HepG2 (cell line): ENCODE data around the gene TMEM14B. TPM values are rescaled to one million over a fixed set of nuclear protein-coding genes. Genes with fewer than 3 reads are reported as not detected.

Experiments
- ATAC-seq: fragments of 200-7000 bp; cut with Tn5 transposase; 3 replicates; pipeline ENCODE4 v1.9.1; 2020; ENCODE audit warnings: mild to moderate bottlenecking, moderate library complexity
- BruUV-seq: library from RNA; stranded (reverse); fragments of 400-500 nt; replicated peaks from 2 replicates; lab custom pipeline; 2021; lab: Mats Ljungman, UMichigan
- CTCF ChIA-PET: fragments of 300-600 bp; formaldehyde crosslinking; extraction: SDS; loops from one replicate; lab custom pipeline; 2021; ENCODE audit warnings: low total read pairs, inconsistent platforms, low intra/inter-chr PET ratio; lab: Yijun Ruan, JAX
- POLR2A ChIA-PET: fragments of 350-600 bp; sonication (Branson Sonifier 250); formaldehyde crosslinking; loops from one replicate; lab custom pipeline; 2020; ENCODE audit warnings: antibody characterized with exemption, inconsistent platforms; lab: Yijun Ruan, JAX
- DNase-seq: peaks from one replicate; pipeline ENCODE4 v3.0.0-alpha.2; 2015; ENCODE audit warnings: low spot score
- FAIRE-seq: peaks from 3 replicates; lab custom pipeline; 2011; peaks lifted over from hg19 to GRCh38; lab: Jason Lieb, UNC
- H2AFZ ChIP-seq: one replicate; pipeline ENCODE4 v1.6.1; 2011; ENCODE audit warnings: low read length, inconsistent platforms
- H3K27ac ChIP-seq: fragments of 300-600 bp; 3 replicates; pipeline ENCODE4 v1.8.0; 2011; ENCODE audit warnings: mixed run types, mild to moderate bottlenecking, mixed read lengths, low read length, inconsistent platforms; ENCODE audit not compliant: insufficient read depth; ENCODE audit errors: extremely low read length
- H3K27me3 ChIP-seq, 2 experiments: fragments of 200-600 bp in 1 of 2; 2 replicates in 1 of 2; 3 replicates in 1 of 2; pipeline versions ENCODE4 v1.6.0 to v1.8.0; 2011; ENCODE audit warnings: low read length in 2 of 2, mild to moderate bottlenecking in 2 of 2, moderate library complexity in 2 of 2, inconsistent platforms in 1 of 2; ENCODE audit not compliant: insufficient read depth in 2 of 2, control insufficient read depth in 1 of 2
- H3K36me3 ChIP-seq, 2 experiments: fragments of 200-600 bp in 1 of 2; replicated peaks in 1 of 2; 2 replicates in 1 of 2; 3 replicates in 1 of 2; pipeline versions ENCODE4 v1.5.1 to v1.8.0; 2011; ENCODE audit warnings: low read length in 2 of 2, inconsistent platforms in 1 of 2; ENCODE audit not compliant: insufficient read depth in 2 of 2, control insufficient read depth in 1 of 2
- H3K4me1 ChIP-seq: 2 replicates; pipeline ENCODE4 v1.5.1; 2012; ENCODE audit warnings: low read length, inconsistent platforms; ENCODE audit not compliant: insufficient read depth
- H3K4me2 ChIP-seq: 2 replicates; pipeline ENCODE4 v1.6.0; 2011; ENCODE audit warnings: low read depth, low read length, inconsistent platforms
- H3K4me3 ChIP-seq, 3 experiments: fragments of 200-600 bp in 1 of 3; sonication (generic), shearing (Covaris generic) in 1 of 3; replicated peaks in 1 of 3; 2 replicates each; pipeline ENCODE4 v1.5.1; 2011 to 2016; ENCODE audit warnings: low read length in 3 of 3, inconsistent platforms in 2 of 3, low read depth in 2 of 3, mild to moderate bottlenecking in 2 of 3, control low read depth in 1 of 3, mixed read lengths in 1 of 3; ENCODE audit not compliant: insufficient read depth in 1 of 3
- H3K79me2 ChIP-seq: one replicate; pipeline ENCODE4 v1.6.1; 2011; ENCODE audit warnings: low read length, inconsistent platforms; ENCODE audit not compliant: insufficient read depth
- H3K9ac ChIP-seq: 2 replicates; pipeline ENCODE4 v1.6.0; 2011; ENCODE audit warnings: mild to moderate bottlenecking, low read depth, low read length, inconsistent platforms; ENCODE audit not compliant: insufficient read depth
- H3K9me3 ChIP-seq: 2 replicates; pipeline ENCODE4 v1.5.1; 2012; ENCODE audit warnings: mild to moderate bottlenecking, low read length
- H4K20me1 ChIP-seq: 2 replicates; pipeline ENCODE4 v1.6.0; 2011; ENCODE audit warnings: inconsistent platforms, mild to moderate bottlenecking, low read length, moderate library complexity; ENCODE audit not compliant: insufficient read depth
- CBFB ChIP-seq: sonication (generic); formaldehyde crosslinking; IDR thresholded peaks from 2 replicates; pipeline ENCODE4 v1.4.0; 2020; ENCODE audit warnings: missing genetic modification reagents
- CREBL2 ChIP-seq: sonication (generic); formaldehyde crosslinking; IDR thresholded peaks from 2 replicates; pipeline ENCODE4 v1.8.1; 2023; ENCODE audit warnings: missing genetic modification reagents, mild to moderate bottlenecking, borderline replicate concordance
- GPBP1L1 ChIP-seq: sonication (generic); formaldehyde crosslinking; IDR thresholded peaks from 2 replicates; pipeline ENCODE4 v1.5.0; 2020; ENCODE audit warnings: mild to moderate bottlenecking, missing genetic modification reagents
- TIGD3 ChIP-seq: sonication (generic); formaldehyde crosslinking; IDR thresholded peaks from 2 replicates; pipeline ENCODE4 v1.5.1; 2020; ENCODE audit warnings: mild to moderate bottlenecking, missing genetic modification reagents, borderline replicate concordance
- ZFP36 ChIP-seq: fragments of 150-350 bp; IDR thresholded peaks from 2 replicates; pipeline ENCODE4 v1.6.1; 2018; ENCODE audit warnings: borderline replicate concordance, low read length, low read depth; ENCODE audit not compliant: partially characterized antibody
- ZIK1 ChIP-seq: sonication (generic); formaldehyde crosslinking; IDR thresholded peaks from 2 replicates; pipeline ENCODE4 v1.5.0; 2020; ENCODE audit warnings: mild to moderate bottlenecking, low read depth, missing genetic modification reagents, borderline replicate concordance
- ZNF263 ChIP-seq: sonication (generic); formaldehyde crosslinking; IDR thresholded peaks from 2 replicates; pipeline ENCODE4 v1.4.0; 2020; ENCODE audit warnings: missing genetic modification reagents
- ZNF530 ChIP-seq: sonication (generic); formaldehyde crosslinking; IDR thresholded peaks from 2 replicates; pipeline ENCODE4 v1.5.0; 2020; ENCODE audit warnings: low read depth, mild to moderate bottlenecking, missing genetic modification reagents
- ZNF674 ChIP-seq: sonication (generic); formaldehyde crosslinking; IDR thresholded peaks from 2 replicates; pipeline ENCODE4 v1.5.0; 2020; ENCODE audit warnings: low read depth, mild to moderate bottlenecking, missing genetic modification reagents
- ZNF720 ChIP-seq: sonication (generic); formaldehyde crosslinking; IDR thresholded peaks from 2 replicates; pipeline ENCODE4 v1.4.0; 2020; ENCODE audit warnings: missing genetic modification reagents
- WGBS: methylation state at CpG from one replicate; pipeline ENCODE4 v1.1.6; 2017; ENCODE audit warnings: low lambda C conversion rate; 5-methylcytosine and 5-hydroxymethylcytosine counted together
- in situ Hi-C: cut with HindIII; loops from 2 replicates; pipeline ENCODE4 v1.10.0; 2017; ENCODE audit warnings: low pct_unique_long_range_greater_than_20kb; ENCODE audit not compliant: extremely low pct_ligation_motif_present
- intact Hi-C: fragments of 100-400 bp; cut with micrococcal nuclease; formaldehyde crosslinking; loops from one replicate; pipeline ENCODE4 v1.10.0; 2022; ENCODE audit not compliant: unreplicated experiment
- polyA plus RNA-seq, 8 experiments: library from polyadenylated mRNA; depleted of rRNA in 3 of 8; stranded (reverse) in 7 of 8; unstranded in 1 of 8; fragments of >200 nt; fragmentation: Illumina TruSeq in 4 of 8; extraction: Trizol in 4 of 8; gene quantifications; 2 replicates each; pipeline versions ENCODE4 v1.2.1 to v1.2.3, GENCODE V29; 2011 to 2016; ENCODE audit warnings: low read depth in 4 of 8, missing spikeins in 1 of 8, mixed read lengths in 1 of 8; ENCODE audit not compliant: insufficient read depth in 1 of 8
- total RNA-seq, 5 experiments: library from RNA; depleted of rRNA; stranded (reverse); fragments of >200 nt; fragmentation: Illumina TruSeq; extraction: Trizol; gene quantifications; 2 replicates each; pipeline ENCODE4 v1.2.3, GENCODE V29; 2016; ENCODE audit warnings: low read depth in 1 of 5

TMEM14B gene
- total and polyA plus RNA-seq, 2 of the 13 experiments (the other 11 are each of a cell fraction or from before 2014, with no cell fraction given) = 133 to 200 TPM

GRCh38 chr6:10736731-10737130, 10.9 kb upstream of the TMEM14B start:
- no peak for ATAC-seq
- 97% methylated on average over 2 of the region's 2 CpGs for WGBS
- Histone ChIP-seq H3K4me2 (no peak overlapping the region), H3K4me3 (no peak overlapping the region), H3K79me2 (no peaks in the 10 kb centered on the region), H3K9ac (no peak overlapping the region), H2AFZ (no peak overlapping the region), H3K27ac (no peak overlapping the region), H3K36me3 (peaks cover 4% of the 10 kb centered on the region in 2 experiments; a peak in 2 of 5 replicates), H3K4me1 (peaks cover 11% of the 10 kb centered on the region), H3K27me3 (no peaks in the 10 kb centered on the region), H3K9me3 (no peaks in the 10 kb centered on the region), H4K20me1 (no peaks in the 10 kb centered on the region)
- DNase-seq = no peak
- in situ Hi-C loops = no loop called here
- ChIA-PET POLR2A (interaction anchor here (1.1 to 8.3 kb wide), 3 partner anchors 11 to 23 kb away, joined by 3 to 71 read pairs (median 4); partner anchors contain the start of genes TMEM14B and TMEM14C), CTCF (no interaction called here)
- no peak for FAIRE-seq
- no peak for TF ChIP-seq ZFP36
- no peak for TF ChIP-seq ZNF263 (CRISPR knock-in tag)
- TF ChIP-seq ZNF674 (CRISPR knock-in tag) = no peak
- TF ChIP-seq CREBL2 = no peak
- TF ChIP-seq ZNF530 (CRISPR knock-in tag) = no peak
- no peak for TF ChIP-seq ZIK1
- no peak for TF ChIP-seq GPBP1L1 (CRISPR knock-in tag)
- TF ChIP-seq CBFB (CRISPR knock-in tag) = no peak
- TF ChIP-seq ZNF720 = no peak
- TF ChIP-seq TIGD3 (CRISPR knock-in tag) = no peak
- intact Hi-C loops = no loop called here
- BruUV-seq = no TSS peak
